ENCODE data around the gene CCNY.
"Not testable (repeated sequence)": the region's sequence is repeated elsewhere in the genome, so short reads cannot be mapped to it uniquely, and the experiment has no call there.

CCNY gene

DNA sequence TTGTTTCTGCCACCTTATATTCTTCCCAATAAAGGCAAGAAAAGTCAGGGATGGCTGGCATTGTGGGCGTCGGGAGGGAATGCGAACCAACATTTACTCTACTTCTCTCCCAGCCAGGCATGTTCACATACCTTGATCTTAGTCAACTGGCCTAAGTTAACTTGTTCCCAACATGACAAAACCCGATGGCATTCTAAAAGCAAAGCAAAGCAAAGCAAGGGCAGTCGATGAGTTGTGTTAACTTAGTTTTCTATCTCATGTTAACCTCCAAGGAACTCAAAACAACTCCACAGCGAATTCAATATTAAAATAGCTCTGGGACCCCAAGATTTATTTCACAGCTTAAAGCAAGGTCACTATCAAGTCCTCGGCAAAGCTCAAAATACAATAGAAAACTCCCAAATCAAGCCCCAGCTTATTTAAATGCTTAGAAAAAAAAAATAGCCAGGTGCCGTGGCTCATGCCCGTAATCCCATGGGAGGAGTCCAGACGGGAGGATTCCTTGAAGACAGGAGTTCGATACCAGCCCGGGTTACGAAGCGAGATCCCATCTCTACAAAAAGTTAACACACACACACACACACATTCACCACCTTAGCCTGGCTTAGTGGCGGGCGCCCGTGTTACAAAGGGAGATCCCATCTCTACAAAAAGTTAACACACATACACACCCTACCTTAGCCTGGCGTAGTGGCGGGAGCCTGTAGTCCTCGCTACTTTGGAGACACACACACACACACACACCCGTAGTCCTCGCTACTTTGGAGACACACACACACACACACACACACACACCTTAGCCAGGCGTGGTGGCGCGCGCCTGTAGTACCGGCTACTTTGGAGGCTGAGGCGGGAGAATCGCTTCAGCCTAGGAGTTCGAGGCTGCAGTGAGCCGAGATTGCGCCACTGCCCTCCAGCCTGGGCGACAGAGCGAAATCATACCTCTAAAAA is 901 bp upstream of the CCNY start:
- peak; percentile 17 for DNase-seq

DNA sequence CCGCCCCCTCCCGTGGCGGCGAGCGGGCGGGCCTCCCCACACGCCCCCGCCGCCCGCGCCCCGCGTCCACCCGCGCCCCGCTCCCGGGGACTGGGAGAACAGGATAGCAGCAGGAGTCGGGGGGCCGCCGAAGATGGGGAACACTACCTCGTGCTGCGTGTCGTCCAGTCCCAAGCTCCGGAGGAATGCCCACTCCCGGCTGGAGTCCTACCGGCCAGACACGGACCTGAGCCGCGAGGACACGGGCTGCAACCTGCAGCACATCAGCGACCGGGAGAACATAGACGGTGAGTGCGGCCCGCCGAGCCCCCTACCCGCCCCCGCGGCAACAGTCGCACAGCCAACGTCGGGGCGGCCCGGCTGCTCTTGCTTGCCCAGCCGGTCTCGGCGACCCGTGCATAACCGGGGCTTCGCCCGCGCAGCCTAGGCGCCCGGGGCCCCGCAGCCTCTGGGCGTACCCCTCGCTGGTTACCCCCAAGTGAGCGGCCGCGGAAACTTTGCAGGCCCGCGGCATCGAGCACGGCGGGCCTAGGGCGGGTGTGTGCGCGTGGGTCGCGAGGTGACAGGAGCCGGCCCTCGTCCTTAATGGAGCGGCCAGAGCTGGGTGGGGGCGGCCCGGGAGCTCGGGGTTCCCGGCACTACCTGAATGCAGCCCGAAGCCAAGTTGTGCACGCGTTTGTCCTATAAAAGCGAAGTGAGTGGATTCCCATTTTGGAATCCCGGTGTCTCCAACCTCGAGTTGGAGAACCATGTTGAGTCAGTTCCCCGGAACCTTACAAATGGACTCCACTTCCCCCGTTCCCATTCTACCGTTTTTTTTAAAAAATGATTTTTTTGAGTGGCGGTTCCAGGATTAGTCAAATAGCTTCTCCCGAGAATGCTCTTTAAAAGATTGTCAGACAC is 863 bp downstream of the CCNY start:
- DNase-seq = peak; percentile 33

DNA sequence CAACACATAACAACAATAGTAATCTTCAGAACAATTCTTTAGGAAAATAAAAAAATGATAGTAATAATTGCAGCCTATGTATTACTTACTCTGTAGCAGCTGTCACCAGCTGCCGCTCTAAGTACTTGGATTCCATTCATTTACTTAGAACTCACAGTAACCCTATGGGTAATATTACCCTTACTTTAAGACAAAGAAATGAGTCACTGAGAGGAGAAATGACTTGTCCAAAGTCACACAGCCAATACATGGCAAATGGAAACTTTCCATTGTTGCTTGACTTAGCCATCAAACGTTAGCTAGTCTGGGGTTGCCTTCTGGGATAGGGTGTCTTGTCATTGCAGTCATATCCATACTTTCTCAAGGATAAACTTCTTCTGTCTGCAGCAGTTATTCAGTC is 3.6 kb downstream of the CCNY start:
- DNase-seq = no peak

DNA sequence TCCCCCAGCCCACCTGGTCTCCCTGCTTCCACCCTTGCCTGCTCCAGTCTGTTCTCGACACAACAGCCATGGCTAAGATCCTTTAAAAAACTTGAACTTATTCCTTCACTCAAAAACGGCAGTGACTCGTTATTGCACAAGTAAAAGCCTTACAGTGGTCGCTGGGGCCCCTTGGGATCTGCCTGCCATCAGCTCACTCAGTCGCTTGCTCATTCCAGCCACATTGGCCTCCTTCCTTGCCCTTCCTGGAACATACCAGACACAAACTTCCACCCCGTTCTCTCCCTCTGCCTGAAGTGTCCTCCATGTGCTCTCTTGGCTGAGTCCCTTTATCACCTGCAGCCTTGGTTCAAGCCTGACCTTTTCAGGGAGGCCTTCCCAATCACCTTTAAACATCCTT is 4.7 kb downstream of the CCNY start:
- DNase-seq = no peak

DNA sequence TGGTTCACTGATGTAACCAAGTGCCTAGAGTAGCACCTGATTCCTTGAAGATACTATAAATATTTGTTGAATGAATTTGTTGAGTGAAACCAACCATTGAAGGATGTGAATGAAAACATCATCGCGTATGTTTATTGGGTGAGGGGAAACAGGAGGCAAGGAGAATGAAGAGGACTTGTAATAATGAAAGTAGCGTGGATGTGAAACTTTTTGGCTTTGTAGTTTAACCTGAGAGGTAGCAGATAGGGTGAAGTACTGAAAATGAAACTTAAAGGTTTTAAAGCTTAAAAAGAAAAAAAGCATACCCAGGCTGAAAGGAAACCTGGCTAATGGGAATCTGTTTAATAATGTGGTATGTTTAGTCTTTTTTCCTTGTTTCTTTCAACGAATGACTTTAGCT is 5.2 kb downstream of the CCNY start:
- DNase-seq = no peak

DNA sequence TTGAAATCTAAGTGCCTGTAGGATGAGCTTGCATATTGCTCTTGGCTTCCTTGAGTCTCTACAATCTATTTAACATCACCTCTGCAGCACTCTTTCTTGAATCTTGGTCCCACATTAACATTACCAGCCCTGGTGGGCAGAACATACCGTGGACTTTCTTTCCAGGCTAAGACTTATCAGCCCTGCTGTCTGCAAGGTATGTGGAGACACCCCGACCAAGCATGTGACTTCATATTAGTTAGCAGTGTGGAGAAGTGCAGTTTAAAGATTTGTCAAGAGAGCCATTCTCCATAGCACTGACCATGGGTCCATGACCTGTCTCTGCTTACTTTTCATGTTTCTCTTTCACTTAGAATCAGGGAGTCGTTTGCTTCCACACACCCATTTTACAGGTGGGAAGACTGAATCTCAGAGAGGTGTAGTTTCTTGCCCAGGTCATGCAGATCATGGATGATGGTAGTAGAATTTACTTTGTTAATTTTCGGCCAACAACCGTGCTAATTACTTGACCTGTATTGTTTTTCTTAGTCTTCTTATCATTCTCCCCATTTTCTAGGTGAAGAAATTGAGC is 6.0 kb downstream of the CCNY start:
- DNase-seq = no peak

DNA sequence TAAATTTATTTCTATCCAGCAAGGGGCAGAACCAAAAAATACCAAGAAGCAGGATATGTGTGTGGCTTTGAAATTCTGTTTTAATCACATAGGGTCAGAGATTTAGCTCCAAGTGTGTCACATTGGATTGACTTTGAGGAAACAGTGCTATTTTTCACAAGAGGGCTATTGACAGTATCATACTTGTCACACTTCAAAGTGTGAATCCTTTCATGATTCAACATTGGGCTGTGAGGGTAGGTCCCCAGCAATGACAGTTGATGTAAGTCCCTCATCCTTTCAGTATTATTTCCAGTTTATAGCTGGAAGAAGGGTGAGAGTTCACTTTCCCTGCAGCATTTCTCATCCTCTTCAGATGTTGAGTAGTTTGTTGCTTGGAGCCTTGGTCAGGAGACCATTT is 7.4 kb downstream of the CCNY start:
- DNase-seq = no peak

DNA sequence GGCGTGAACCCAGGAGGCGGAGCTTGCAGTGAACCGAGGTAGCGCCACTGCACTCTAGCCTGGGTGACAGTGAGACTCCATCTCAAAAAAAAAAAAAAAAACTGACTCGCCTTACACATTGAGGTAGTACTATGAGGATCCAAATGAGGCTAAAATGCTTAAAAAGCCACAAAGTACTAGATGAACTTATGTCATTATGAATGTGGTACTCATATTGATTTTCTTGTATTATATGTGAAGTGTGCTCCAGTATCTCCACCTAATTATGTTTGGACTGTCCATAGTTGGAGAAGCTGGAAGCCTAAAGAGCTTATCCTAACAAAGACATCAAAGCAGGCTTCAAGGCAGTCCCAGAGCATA is 9.1 kb downstream of the CCNY start:
- DNase-seq = no peak

DNA sequence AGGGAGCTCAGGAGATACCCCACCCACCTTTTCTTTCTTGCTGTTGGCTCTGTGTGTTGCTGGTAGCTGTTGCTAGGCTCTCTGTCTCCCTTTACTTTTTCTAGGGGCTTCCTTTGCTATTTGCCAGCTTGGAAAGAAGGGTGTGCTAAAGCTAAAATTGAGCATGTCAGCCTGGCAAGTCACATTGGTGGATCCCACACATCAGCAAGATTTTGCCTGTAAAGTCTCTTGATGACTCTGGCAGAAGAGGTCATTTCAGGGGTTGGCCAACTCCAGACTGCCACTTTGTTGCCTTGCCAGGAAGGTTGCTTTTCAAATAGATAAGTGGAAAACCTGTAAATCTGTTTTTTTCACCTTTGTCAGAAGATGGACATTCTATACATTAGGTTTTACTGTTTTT is 9.9 kb downstream of the CCNY start:
- DNase-seq = no peak

DNA sequence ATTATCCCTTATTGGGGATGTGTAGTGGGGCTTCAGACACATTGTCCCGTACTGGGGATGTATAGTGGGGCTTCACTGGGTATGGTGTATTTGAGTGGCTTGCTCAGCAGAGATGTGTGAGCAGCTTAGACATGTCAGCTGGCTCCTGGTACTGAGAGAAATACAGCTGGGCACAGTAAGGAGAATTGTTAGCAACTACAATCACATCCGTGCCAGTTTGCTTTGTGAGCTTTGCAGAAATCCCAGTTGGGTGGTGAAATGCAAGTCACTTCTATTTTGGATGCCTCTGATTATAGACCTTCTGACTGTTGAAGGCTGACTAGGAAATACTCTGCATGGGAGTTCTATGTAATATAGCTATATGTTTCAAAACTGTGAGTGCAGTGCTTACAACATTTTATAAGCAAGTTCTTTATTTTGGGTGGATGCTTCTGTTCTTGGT is 10.8 kb downstream of the CCNY start:
- DNase-seq = no peak

DNA sequence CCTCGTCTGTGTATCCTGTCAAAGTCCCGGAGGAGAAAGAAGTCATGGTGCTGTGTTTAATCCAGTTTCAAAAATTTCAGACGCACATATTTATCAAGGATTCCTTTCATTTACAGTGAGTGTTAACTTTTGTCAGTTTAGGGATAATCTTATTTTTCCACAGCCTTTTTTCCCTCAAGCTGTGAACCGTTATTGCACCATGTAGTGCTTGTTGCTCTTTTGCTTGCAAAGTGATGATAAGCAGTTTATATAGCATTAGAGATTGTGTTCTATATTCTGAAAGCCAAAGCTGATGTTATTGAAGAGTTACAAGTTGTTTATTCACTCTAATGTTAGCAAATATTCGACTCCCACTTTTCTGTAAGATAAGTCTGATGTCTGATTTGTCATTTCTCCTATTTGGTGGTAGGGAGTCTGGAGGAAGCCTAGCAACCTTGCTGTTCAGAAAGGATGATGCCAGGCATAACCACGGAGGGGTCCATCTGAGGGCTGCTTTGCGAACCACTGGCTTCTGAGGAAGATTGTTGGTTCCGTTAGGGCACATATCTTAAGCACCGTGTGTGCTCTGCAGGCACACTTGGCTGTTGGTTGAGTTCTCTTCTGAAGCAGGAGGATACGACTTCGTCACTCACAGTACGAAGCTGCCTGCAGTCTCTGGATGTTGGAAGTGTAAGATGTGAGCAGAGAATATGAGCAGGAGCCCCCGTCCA is 11.7 kb downstream of the CCNY start:
- no peak for DNase-seq

DNA sequence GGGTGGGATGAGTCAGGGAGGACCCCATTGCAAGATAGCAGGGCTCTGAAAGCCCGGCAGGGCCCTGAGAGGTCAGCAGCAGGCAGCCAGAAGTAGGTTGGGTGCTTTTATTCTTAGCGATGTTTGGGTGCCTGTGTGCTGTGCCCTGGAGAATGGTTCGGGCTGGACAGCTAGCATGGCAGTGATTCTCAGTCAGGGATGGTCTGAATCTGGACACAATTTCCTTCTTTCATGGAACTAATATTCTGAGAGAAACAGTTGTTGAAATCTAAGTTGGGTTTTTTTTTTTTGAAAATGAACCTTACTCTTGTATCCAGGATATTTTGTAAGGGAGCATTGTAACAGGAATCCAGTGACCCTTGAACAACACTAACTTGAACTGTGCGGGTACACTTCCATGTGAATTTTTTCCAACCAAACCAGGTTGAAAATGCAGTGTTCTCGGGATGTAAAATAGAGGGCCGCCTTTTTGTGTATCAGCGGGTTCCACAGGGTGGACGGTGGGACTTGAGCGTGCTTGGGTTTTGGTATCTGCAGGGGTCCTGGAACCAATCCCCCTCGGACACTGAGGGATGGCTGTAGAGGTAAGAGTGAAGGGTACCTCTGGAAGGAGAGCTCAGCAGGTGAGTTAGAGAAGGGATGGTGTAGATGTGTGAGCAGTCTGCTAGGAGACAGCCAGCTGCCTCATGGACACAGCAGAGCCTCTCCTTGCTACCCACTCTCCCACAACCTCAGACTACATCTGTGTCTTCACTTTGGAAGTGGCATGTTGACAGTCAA is 12.5 kb downstream of the CCNY start:
- no peak for DNase-seq

DNA sequence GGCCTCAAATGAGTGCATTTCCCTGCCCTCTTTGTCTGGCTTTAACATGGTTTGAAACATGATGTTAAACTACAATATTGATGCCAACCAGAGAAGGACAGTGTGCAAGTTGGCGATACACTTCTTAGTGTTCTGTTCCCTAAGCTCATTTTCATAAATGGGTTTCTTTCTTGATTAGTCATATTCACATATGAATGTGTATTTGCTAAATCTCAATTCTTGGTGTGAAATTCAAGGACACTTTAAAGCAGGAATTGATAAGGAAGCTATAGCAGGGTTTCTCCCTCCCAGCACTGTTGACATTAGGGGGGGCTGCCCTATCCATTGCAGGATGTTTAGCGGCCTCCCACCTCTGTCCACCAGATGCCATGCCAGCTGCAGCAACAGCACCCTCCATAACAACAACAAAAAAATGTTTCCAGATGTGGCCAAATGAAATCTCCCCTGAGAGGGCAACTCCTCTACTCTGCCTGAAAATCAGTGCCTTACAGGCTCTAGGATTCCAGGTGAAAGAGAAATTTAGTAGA is 13.1 kb downstream of the CCNY start:
- no peak for DNase-seq

DNA sequence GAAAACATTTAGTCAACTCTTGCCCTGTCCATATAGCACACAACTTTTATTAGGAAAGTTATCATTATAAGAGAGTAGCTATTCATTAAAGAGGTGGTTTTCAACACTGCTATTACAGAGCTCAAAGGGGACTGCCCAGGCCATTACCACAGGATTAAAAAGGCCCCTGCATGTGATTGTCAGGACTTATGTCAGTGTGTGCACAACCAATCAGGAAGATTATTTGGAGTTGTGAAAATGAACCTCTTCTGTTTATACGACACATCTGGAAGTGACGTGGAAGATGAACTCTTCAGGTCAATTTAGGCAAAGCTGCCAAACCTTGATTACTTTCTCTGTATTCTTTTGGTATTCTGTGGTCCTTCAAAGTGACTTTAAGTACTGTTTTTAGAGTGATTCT is 14.7 kb downstream of the CCNY start:
- DNase-seq = no peak

DNA sequence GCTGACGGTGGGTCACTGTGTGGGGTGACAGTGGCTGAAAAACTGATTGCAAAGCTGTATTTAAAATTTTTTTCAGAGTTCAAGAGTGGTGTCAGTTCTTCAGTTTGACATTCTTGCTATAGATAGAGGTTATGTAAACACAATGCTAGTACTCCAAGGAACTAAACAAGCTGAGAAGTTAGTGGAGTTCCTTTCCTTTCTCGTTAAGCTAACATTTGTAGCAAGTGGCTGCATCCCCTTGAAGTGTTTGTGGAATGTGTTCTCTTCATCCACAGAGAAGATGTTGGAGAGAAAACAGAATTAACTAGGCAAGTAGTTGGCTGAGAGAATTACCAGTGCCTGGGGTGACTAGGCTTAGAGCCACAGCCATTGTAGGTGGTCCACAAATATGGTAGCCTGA is 15.8 kb downstream of the CCNY start:
- no peak for DNase-seq

DNA sequence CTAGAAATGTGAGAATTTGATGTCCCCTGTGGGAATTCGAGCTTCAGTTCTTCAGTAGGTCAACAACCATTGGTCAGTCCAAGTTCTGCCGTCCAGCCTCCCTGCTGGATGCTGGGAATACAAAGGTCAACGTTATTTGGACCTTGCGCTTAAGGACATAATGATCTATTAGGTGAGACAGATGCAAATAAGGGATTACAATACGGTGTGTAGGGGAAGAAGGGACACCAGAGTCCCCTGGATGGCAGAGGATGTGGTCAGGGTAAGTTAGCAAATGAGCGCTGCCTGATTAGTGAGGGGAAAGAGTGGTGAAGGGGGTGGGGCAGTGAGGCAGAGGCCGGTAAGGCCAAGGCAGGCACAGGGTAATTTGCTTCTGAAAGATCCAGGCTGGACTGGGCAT is 16.2 kb downstream of the CCNY start:
- no peak for DNase-seq

DNA sequence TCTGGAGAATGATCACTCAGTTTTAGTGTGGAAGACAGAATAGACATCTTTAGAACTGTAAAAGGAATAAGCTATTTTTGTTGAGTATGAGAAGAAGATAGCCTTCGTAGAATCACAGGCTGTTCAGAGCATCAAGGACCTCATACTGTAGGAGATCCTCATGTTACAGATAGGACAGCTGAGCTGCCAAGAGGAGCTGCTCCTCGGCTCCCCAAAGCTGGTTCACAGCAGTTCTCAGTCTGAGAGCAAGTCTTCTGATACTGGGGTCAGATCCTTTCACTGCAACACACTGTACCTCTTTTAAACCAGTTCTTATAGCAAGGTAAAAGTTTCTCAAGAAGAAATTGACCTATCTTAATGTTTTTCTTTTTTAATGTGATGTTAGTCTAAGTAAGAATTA is 17.1 kb downstream of the CCNY start:
- no peak for DNase-seq

DNA sequence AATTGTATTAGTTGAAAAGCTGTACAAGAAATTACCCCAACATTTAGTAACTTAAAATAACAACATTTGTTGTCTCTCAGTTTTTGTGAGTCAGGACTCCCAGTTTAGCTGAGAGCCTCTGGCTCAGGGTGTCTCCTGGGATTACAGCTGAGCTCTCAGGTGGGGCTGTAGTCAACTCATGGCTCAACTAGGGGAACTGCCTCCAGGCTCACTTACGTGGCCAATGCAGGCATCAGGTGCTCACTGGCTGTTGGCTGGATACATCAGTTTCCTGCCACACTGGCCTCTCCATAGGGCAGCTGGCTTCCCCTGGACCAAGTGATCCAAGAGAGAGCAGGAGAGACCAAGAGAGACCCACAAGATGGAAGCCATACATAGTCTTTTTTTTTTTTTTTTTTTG is 17.5 kb downstream of the CCNY start:
- DNase-seq = no peak

DNA sequence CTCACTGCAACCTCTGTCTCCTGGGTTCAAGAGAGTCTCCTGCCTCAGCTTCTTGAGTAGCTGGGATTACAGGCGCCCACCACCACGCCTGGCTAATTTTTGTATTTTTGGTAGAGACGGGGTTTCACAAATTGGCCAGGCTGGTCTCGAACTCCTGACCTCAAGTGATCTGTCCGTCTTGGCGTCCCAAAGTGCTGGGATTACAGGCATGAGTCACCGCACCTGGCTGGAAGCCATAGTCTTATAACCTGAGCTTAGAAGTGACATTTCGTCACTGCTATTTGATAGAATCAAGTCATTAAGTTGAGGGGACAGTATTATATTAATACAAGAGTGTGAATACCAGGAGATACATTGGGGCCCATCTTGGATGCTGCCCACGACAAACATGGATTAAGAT is 17.9 kb downstream of the CCNY start:
- not testable (repeated sequence) for DNase-seq

DNA sequence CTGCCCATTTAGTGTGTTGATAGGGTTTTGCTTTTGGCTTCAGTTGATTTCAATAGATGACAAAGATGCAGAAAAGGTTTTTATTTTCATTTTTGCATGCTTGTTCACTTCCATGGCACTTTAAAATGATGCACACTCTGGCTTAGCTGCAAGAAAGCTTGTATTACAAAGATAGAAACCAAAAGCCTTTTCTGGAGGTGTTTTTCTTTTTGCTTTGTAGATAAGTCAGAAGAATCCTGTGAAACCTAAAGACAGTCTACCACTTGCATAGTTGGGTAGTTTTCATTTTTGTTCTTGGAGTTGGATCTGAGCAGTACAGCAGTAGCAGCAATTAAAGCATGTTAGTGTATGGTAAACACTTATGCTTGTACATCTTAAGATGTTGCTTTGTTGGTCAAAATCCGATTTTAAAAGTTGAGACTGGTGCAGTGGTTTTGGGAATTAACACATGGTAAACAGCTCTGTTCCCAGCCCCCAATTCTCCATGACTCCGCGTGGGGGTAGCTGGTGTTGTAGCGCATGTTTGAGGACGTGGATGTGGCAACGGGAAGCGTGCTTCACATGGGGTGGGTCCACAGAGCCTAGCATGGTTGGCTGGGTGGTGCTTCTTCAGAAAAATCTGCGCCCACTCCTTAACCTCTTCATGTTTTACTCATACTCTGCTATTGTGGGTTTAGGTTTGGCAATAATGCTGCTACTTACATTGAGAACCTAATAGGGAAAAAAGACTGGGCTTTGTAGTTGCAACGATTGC is 19.8 kb downstream of the CCNY start:
- peak; percentile 27 for DNase-seq

DNA sequence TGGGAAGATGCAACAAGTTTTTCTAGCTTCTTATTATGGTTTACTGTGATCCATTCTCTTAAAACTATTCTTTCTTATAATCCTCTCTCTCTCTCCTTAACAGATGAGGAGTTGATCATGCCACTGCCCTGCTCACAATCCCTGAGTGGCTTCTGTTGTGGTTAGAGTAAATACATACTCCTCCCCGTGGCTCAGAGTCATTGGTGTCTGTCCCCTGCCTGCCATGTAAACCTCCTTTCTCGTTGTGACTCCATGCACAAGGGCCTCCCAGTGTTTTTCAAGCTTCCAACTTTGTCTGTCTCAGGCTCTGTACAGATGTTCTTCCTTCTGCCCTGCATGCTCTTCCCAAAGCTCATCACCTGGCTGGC is 20.4 kb downstream of the CCNY start:
- no peak for DNase-seq
